Melanocyte of skin (primary cell): ENCODE data around the gene IFNG. TPM values are rescaled to one million over a fixed set of nuclear protein-coding genes. Genes with fewer than 3 reads are reported as not detected.

Experiments
- total RNA-seq, 2 donors: library from RNA; depleted of rRNA; stranded (reverse); fragments of >200 nt; gene quantifications; 2 replicates each; pipeline ENCODE4 v1.2.3, GENCODE V29; 2012

Gene IFNG
- not detected for total RNA-seq

GRCh38 chr12:68159681-68160304 lies at the start of gene IFNG:
TSS of gene IFNG (minus strand) at chr12:68159740. CDS start at chr12:68159615, 125 bp downstream.

Other genes starting within 250 kb of the IFNG start
- not detected for gene IFNG-AS1, start 170.3 kb downstream of the IFNG start, total RNA-seq
- not detected for gene IL26, start 66.1 kb upstream of the IFNG start, total RNA-seq
- not detected for gene IL22, start 93.9 kb upstream of the IFNG start, total RNA-seq
- 10 to 100 TPM; 12.7 to 13.1 TPM for gene MDM1, start 172.6 kb upstream of the IFNG start, total RNA-seq